Caco-2 (cell line): ENCODE results near the gene PCBP3. TPM values are rescaled to one million over a fixed set of nuclear protein-coding genes. Genes with fewer than 3 reads are reported as not detected.

Experiments
- BruUV-seq: library from RNA; stranded (reverse); fragments of 400-500 nt; replicated peaks from 2 replicates; lab custom pipeline; 2021; lab: Mats Ljungman, UMichigan
- CTCF ChIA-PET: fragments of 300-600 bp; sonication (Branson Sonifier 250); formaldehyde crosslinking; loops from one replicate; lab custom pipeline; 2022; ENCODE audit warnings: antibody characterized with exemption; lab: Charles Lee
- POLR2A ChIA-PET: fragments of 300-600 bp; sonication (Branson Sonifier 250); formaldehyde crosslinking; loops from one replicate; lab custom pipeline; 2022; ENCODE audit warnings: antibody characterized with exemption; lab: Charles Lee
- DNase-seq, 2 experiments: peaks; one replicate each; pipeline versions ENCODE4 v3.0.0 to v3.0.0-alpha.2; 2020 to 2022
- H3K27me3 ChIP-seq: replicated peaks from 2 replicates; pipeline ENCODE4 v1.6.0; 2011; ENCODE audit warnings: low read length; ENCODE audit not compliant: control insufficient read depth, insufficient read depth
- H3K36me3 ChIP-seq: 2 replicates; pipeline ENCODE4 v1.5.1; 2011; ENCODE audit warnings: low read length; ENCODE audit not compliant: control insufficient read depth, insufficient read depth
- H3K4me1 ChIP-seq: fragments of 250-450 bp; sonication (Bioruptor Pico); 2 replicates; pipeline ENCODE4 v1.5.1; 2020; ENCODE audit warnings: mild to moderate bottlenecking
- H3K4me3 ChIP-seq: 2 replicates; pipeline ENCODE4 v1.5.1; 2011; ENCODE audit warnings: low read depth, mild to moderate bottlenecking, control low read depth, low read length
- H3K9me3 ChIP-seq: fragments of 250-450 bp; sonication (Bioruptor Pico); 2 replicates; pipeline ENCODE4 v1.5.1; 2020; ENCODE audit warnings: mild to moderate bottlenecking, moderate library complexity
- H3K27ac Mint-ChIP-seq: one replicate; pipeline ENCODE4 v1.8.0; 2022; ENCODE audit warnings: mixed read lengths; ENCODE audit not compliant: unreplicated experiment
- H3K27me3 Mint-ChIP-seq: one replicate; pipeline ENCODE4 v1.8.0; 2022; ENCODE audit warnings: mixed read lengths; ENCODE audit not compliant: insufficient read depth, unreplicated experiment
- H3K36me3 Mint-ChIP-seq: one replicate; pipeline ENCODE4 v1.8.0; 2022; ENCODE audit warnings: mild to moderate bottlenecking, mixed read lengths; ENCODE audit not compliant: insufficient read depth, unreplicated experiment
- H3K4me1 Mint-ChIP-seq: one replicate; pipeline ENCODE4 v1.8.0; 2022; ENCODE audit warnings: low read depth, mixed read lengths; ENCODE audit not compliant: unreplicated experiment
- H3K4me3 Mint-ChIP-seq: one replicate; pipeline ENCODE4 v1.8.0; 2022; ENCODE audit warnings: mild to moderate bottlenecking, moderate library complexity, mixed read lengths; ENCODE audit not compliant: unreplicated experiment
- H3K9me3 Mint-ChIP-seq: one replicate; pipeline ENCODE4 v1.8.0; 2022; ENCODE audit warnings: mixed read lengths; ENCODE audit not compliant: unreplicated experiment
- CTCF ChIP-seq, 2 experiments: fragments of 200-600 bp in 1 of 2; IDR thresholded peaks; 1 replicate in 1 of 2; 2 replicates in 1 of 2; pipeline versions ENCODE4 v1.5.1 to v1.8.0; 2011 to 2022; ENCODE audit warnings: antibody characterized with exemption in 1 of 2, control low read depth in 1 of 2, inconsistent platforms in 1 of 2, low read depth in 1 of 2, low read length in 1 of 2, mild to moderate bottlenecking in 1 of 2, moderate library complexity in 1 of 2; ENCODE audit not compliant: insufficient read depth in 1 of 2, severe bottlenecking in 1 of 2, unreplicated experiment in 1 of 2
- intact Hi-C: fragments of 100-400 bp; cut with micrococcal nuclease; formaldehyde crosslinking; loops from one replicate; pipeline ENCODE4 v1.10.0; 2022; ENCODE audit not compliant: unreplicated experiment
- total RNA-seq: library from RNA; stranded (reverse); gene quantifications from 2 replicates; pipeline ENCODE4 v1.2.3, GENCODE V29; 2022

PCBP3 gene
- total RNA-seq, 1 experiment from 2014 or later = 0.75 TPM

- H3K4me1 Mint-ChIP-seq = no peaks in the 10 kb centered on the region
- H3K27ac Mint-ChIP-seq = no peak overlapping the region
- BruUV-seq = no TSS peak
- Histone ChIP-seq H3K4me3 (no peak overlapping the region), H3K36me3 (no peaks in the 10 kb centered on the region), H3K4me1 (no peaks in the 10 kb centered on the region), H3K9me3 (no peaks in the 10 kb centered on the region), H3K27me3 (no peaks in the 10 kb centered on the region)
- CTCF ChIA-PET = no interaction called here
- no peak for DNase-seq
- no peaks in the 10 kb centered on the region for H3K9me3 Mint-ChIP-seq
- H3K4me3 Mint-ChIP-seq = no peak overlapping the region
- H3K27me3 Mint-ChIP-seq = peaks cover 17% of the 10 kb centered on the region
- H3K36me3 Mint-ChIP-seq = no peaks in the 10 kb centered on the region
- intact Hi-C loops = no loop called here
- no peak for TF ChIP-seq CTCF (IDR thresholded peaks at IDR 0.05; ENCODE audit: insufficient read depth in 1 of 2, low read depth in 1 of 2, low read length in 1 of 2, severe bottlenecking in 1 of 2, unreplicated experiment in 1 of 2)
- POLR2A ChIA-PET = no interaction called here
Measured at GRCh38 chr21:45764792-45765191, 121.3 kb downstream of the PCBP3 start.

GRCh38 chr21:45765375-45765774 lies 121.8 kb downstream of the PCBP3 start:
- CTCF ChIA-PET = no interaction called here
- Histone ChIP-seq H3K36me3 (no peaks in the 10 kb centered on the region), H3K27me3 (no peaks in the 10 kb centered on the region), H3K4me3 (no peak overlapping the region), H3K4me1 (no peaks in the 10 kb centered on the region), H3K9me3 (no peaks in the 10 kb centered on the region)
- BruUV-seq = no TSS peak
- H3K9me3 Mint-ChIP-seq = no peaks in the 10 kb centered on the region
- TF ChIP-seq CTCF (IDR thresholded peaks at IDR 0.05; ENCODE audit: insufficient read depth in 1 of 2, low read depth in 1 of 2, low read length in 1 of 2, severe bottlenecking in 1 of 2, unreplicated experiment in 1 of 2) = no peak
- peaks cover 16% of the 10 kb centered on the region for H3K27me3 Mint-ChIP-seq
- no peaks in the 10 kb centered on the region for H3K4me1 Mint-ChIP-seq
- no peak overlapping the region for H3K4me3 Mint-ChIP-seq
- H3K27ac Mint-ChIP-seq = no peak overlapping the region
- intact Hi-C loops = no loop called here
- no peak for DNase-seq
- POLR2A ChIA-PET = no interaction called here
- H3K36me3 Mint-ChIP-seq = no peaks in the 10 kb centered on the region

GRCh38 chr21:45766055-45766454 lies 122.5 kb downstream of the PCBP3 start:
- POLR2A ChIA-PET = no interaction called here
- intact Hi-C loops = no loop called here

More at GRCh38 chr21:45766055-45766454, 122.5 kb downstream of the PCBP3 start:
- H3K9me3 ChIP-seq = no peaks in the 10 kb centered on the region
- BruUV-seq = no TSS peak
- no peaks in the 10 kb centered on the region for H3K27me3 ChIP-seq
- H3K36me3 ChIP-seq = no peaks in the 10 kb centered on the region
- CTCF ChIA-PET = no interaction called here
- no peak overlapping the region for H3K27ac Mint-ChIP-seq
- H3K4me3 ChIP-seq = no peak overlapping the region
- no peaks in the 10 kb centered on the region for H3K4me1 Mint-ChIP-seq
- H3K4me3 Mint-ChIP-seq = no peak overlapping the region
- no peaks in the 10 kb centered on the region for H3K4me1 ChIP-seq
- no peaks in the 10 kb centered on the region for H3K36me3 Mint-ChIP-seq
- DNase-seq = no peak
- H3K27me3 Mint-ChIP-seq = peaks cover 14% of the 10 kb centered on the region
- TF ChIP-seq CTCF (IDR thresholded peaks at IDR 0.05; ENCODE audit: insufficient read depth in 1 of 2, low read depth in 1 of 2, low read length in 1 of 2, severe bottlenecking in 1 of 2, unreplicated experiment in 1 of 2) = no peak
- H3K9me3 Mint-ChIP-seq = no peaks in the 10 kb centered on the region
